Heart right ventricle (tissue), 16 donors: Measurements from ENCODE around the gene BCAR3. TPM values are rescaled to one million over a fixed set of nuclear protein-coding genes. Genes with fewer than 3 reads are reported as not detected.
A peak's percentile ranks its signal among the peaks of the same experiment; 100 is the strongest.
"Not testable (repeated sequence)": the region's sequence is repeated elsewhere in the genome, so short reads cannot be mapped to it uniquely, and the experiment has no call there.

Experiments used
- ATAC-seq, 8 donors: fragments of 200-7000 bp; cut with Tn5 transposase; one replicate each; pipeline ENCODE4 v1.9.1; 2020; ENCODE audit warnings: mild to moderate bottlenecking in 8 of 8, moderate library complexity in 8 of 8, moderate number of reproducible peaks in 1 of 8
- DNase-seq, 2 donors: peaks; one replicate each; pipeline ENCODE4 v3.0.0-alpha.2; 2020
- H3K27ac ChIP-seq, 10 donors: fragments of 200-600 bp; sonication (generic) in 2 of 10; one replicate each; pipeline versions ENCODE4 v1.5.0 to v1.8.0; 2020 to 2022; ENCODE audit warnings: mild to moderate bottlenecking in 3 of 10
- H3K27me3 ChIP-seq, 7 donors: fragments of 200-600 bp; one replicate each; pipeline ENCODE4 v1.8.0; 2021 to 2022; ENCODE audit warnings: mild to moderate bottlenecking in 2 of 7
- H3K36me3 ChIP-seq, 9 donors: fragments of 200-600 bp; sonication (generic) in 1 of 9; one replicate each; pipeline versions ENCODE4 v1.5.0 to v1.8.0; 2020 to 2022; ENCODE audit warnings: mild to moderate bottlenecking in 2 of 9
- H3K4me1 ChIP-seq, 9 donors: fragments of 200-600 bp; sonication (generic) in 1 of 9; one replicate each; pipeline versions ENCODE4 v1.5.0 to v1.8.0; 2020 to 2022; ENCODE audit warnings: mild to moderate bottlenecking in 4 of 9
- H3K4me3 ChIP-seq, 10 donors: fragments of 200-600 bp; sonication (generic) in 2 of 10; one replicate each; pipeline versions ENCODE4 v1.5.0 to v1.8.0; 2020 to 2022; ENCODE audit warnings: mild to moderate bottlenecking in 7 of 10, moderate library complexity in 2 of 10
- H3K9me3 ChIP-seq, 11 donors: fragments of 200-600 bp in 10 of 11; sonication (generic) in 2 of 11; one replicate each; pipeline versions ENCODE4 v1.5.0 to v1.8.0; 2013 to 2022; ENCODE audit warnings: mild to moderate bottlenecking in 2 of 11, control low read depth in 1 of 11, moderate library complexity in 1 of 11
- CTCF ChIP-seq, 9 donors: fragments of 200-600 bp; sonication (generic) in 2 of 9; IDR thresholded peaks; one replicate each; pipeline versions ENCODE4 v1.5.0 to v1.8.0; 2021 to 2022; ENCODE audit warnings: antibody characterized with exemption in 9 of 9, mild to moderate bottlenecking in 5 of 9, moderate library complexity in 1 of 9
- whole genome bisulfite sequencing, 2 donors: extraction: QIAGEN DNeasy Blood & Tissue Kit; methylation state at CpG; one replicate each; pipeline ENCODE4 v1.1.7; 2013; ENCODE audit warnings: inconsistent platforms in 1 of 2; 5-methylcytosine and 5-hydroxymethylcytosine counted together
- intact Hi-C, 10 donors: fragments of 100-400 bp; cut with DNase I; formaldehyde crosslinking; loops; one replicate each; pipeline versions ENCODE4 v1.11.1 to v1.14.2; 2022
- polyA plus RNA-seq, 2 donors: library from polyadenylated mRNA; stranded (reverse); fragments of 200-250 nt; gene quantifications; one replicate each; pipeline ENCODE4 v1.2.3, GENCODE V29; 2013
- total RNA-seq, 10 donors: library from RNA; stranded (reverse); fragmentation: NEBNext Ultra II Directional in 3 of 10; extraction: Animal tissue kit (Norgen Biotek cat#: 25700) in 3 of 10; gene quantifications; one replicate each; pipeline versions ENCODE4 v1.2.1 to v1.2.4, GENCODE V29; 2021 to 2023
- donor health status: Arrhythmogenic right ventricular cardiomyopathy.
- donor health status: ischemic (EF 13 %, LVEDD 7.1; RV severe dilation, severe dysfunction).
- donor health status: healthy with polysubstance abuse.
- donor health status: DM: no; HTN: yes; CAD: no.
- donor health status: DM: no; HTN: no; CAD: no.
- donor health status: ischemic (EF 25% LVEDD 6.9; RV normal size, moderate dysfunction).
- donor health status: ischemic (EF 25% LVEDD 5.7; RV mildly dilated, moderate dysfunction).
- donor health status: healthy.
- donor health status: DM: yes; HTN: yes; CAD: no.
- donor health status: Ischemic cardiomyopathy.
- donor health status: ischemic (EF 35%, LVEDD 5.7; RV mildly dilated, moderate dysfunction).
- donor health status: nonischemic (EF 11% LVEDD 7.7; RV severe dilation, severe dysfunction).
- donor health status: DM: yes; HTN: yes; CAD: no.
- donor health status: PGD.
- donor health status: ischemic (EF 29% LVEDD 5.4; RV normal size, mild dysfunction).
- donor health status: nonischemic (EF 23%, LVEDD 6.1; RV moderate dilation, normal function).

BCAR3 gene
- total and polyA plus RNA-seq, 12 donors, result 6.6 to 36.0 (median 15.9) TPM

- Histone ChIP-seq H3K9me3 (peaks cover 0 to 6% (median 0%) of the 10 kb centered on the region in 11 donors), H3K27me3 (no peaks in the 10 kb centered on the region), H3K36me3 (peaks cover 0 to 16% (median 0%) of the 10 kb centered on the region in 9 donors), H3K4me3 (no peak overlapping the region), H3K27ac (no peak overlapping the region), H3K4me1 (peaks cover 0 to 45% (median 8%) of the 10 kb centered on the region in 9 donors)
- no peak for TF ChIP-seq CTCF (IDR thresholded peaks at IDR 0.05)
- DNase-seq (no peak), ATAC-seq (no peak)
- 91 to 93% methylated on average over 5 of the region's 5 CpGs for WGBS, 2 donors
- intact Hi-C loops, result no loop called here
Observed at GRCh38 chr1:93656491-93656890, 25.1 kb downstream of the BCAR3 start.

- peaks cover 0 to 6% (median 0%) of the 10 kb centered on the region in 11 donors for H3K9me3 ChIP-seq
- H3K36me3 ChIP-seq, result peaks cover 0 to 25% (median 0%) of the 10 kb centered on the region in 9 donors
- DNase-seq (no peak), ATAC-seq (no peak)
- H3K27me3 ChIP-seq, result no peaks in the 10 kb centered on the region
- H3K4me1 ChIP-seq, result peaks cover 0 to 19% (median 0%) of the 10 kb centered on the region in 9 donors
- H3K4me3 ChIP-seq, result no peak overlapping the region
- TF ChIP-seq CTCF (IDR thresholded peaks at IDR 0.05), result no peak
- no peak overlapping the region for H3K27ac ChIP-seq
- intact Hi-C loops, result no loop called here
- WGBS, 2 donors, result 97 to 98% methylated on average over 6 of the region's 6 CpGs
Observed at GRCh38 chr1:93653656-93654055, 28.0 kb downstream of the BCAR3 start.

GRCh38 chr1:93652323-93652949 is 29.2 kb downstream of the BCAR3 start:
- peaks cover 0 to 25% (median 0%) of the 10 kb centered on the region in 9 donors for H3K36me3 ChIP-seq
- 86 to 88% methylated on average over 7 of the region's 7 CpGs for WGBS, 2 donors
- no peaks in the 10 kb centered on the region for H3K27me3 ChIP-seq
- H3K4me3 ChIP-seq, result no peak overlapping the region
- no peak for DNase-seq
- TF ChIP-seq CTCF (IDR thresholded peaks at IDR 0.05), result no peak
- H3K4me1 ChIP-seq, result peaks cover 0 to 16% (median 0%) of the 10 kb centered on the region in 9 donors
- no peak for ATAC-seq
- H3K27ac ChIP-seq, result no peak overlapping the region
- peaks cover 0 to 6% (median 0%) of the 10 kb centered on the region in 11 donors for H3K9me3 ChIP-seq
- intact Hi-C loops, result no loop called here

- H3K9me3 ChIP-seq, result peaks cover 0 to 6% (median 0%) of the 10 kb centered on the region in 11 donors
- peaks cover 0 to 25% (median 0%) of the 10 kb centered on the region in 9 donors for H3K36me3 ChIP-seq
- TF ChIP-seq CTCF (IDR thresholded peaks at IDR 0.05), result no peak
- ATAC-seq, result peak in 2 of 8 donors; percentile 32 to 35
- H3K27ac ChIP-seq, result no peak overlapping the region
- 79 to 88% methylated on average over 8 of the region's 8 CpGs for WGBS, 2 donors
- H3K4me3 ChIP-seq, result no peak overlapping the region
- DNase-seq, result no peak
- H3K27me3 ChIP-seq, result no peaks in the 10 kb centered on the region
- intact Hi-C loops, result no loop called here
- H3K4me1 ChIP-seq, result peaks cover 0 to 15% (median 0%) of the 10 kb centered on the region in 9 donors
Observed at GRCh38 chr1:93651695-93652094, 29.9 kb downstream of the BCAR3 start.

GRCh38 chr1:93650159-93650558 is 31.5 kb downstream of the BCAR3 start:
- WGBS, 2 donors, result 95 to 100% methylated on average over 5 of the region's 5 CpGs
- not testable (repeated sequence) for DNase-seq

More at GRCh38 chr1:93650159-93650558, 31.5 kb downstream of the BCAR3 start:
- H3K27ac ChIP-seq, H3K4me1 ChIP-seq, ATAC-seq, H3K4me3 ChIP-seq, H3K27me3 ChIP-seq, H3K9me3 ChIP-seq, intact Hi-C loops: not testable (repeated sequence)
- peaks cover 0 to 25% (median 0%) of the 10 kb centered on the region in 9 donors for H3K36me3 ChIP-seq
